A673 (cell line): ENCODE data around the gene CCR8. TPM values are rescaled to one million over a fixed set of nuclear protein-coding genes. Genes with fewer than 3 reads are reported as not detected.

ENCODE experiments used
- BruUV-seq: library from RNA; stranded (reverse); fragments of 400-500 nt; replicated peaks from 2 replicates; lab custom pipeline; 2021; lab: Mats Ljungman, UMichigan
- CTCF ChIA-PET: fragments of 300-600 bp; sonication (Branson Sonifier 250); formaldehyde crosslinking; loops from one replicate; lab custom pipeline; 2022; ENCODE audit warnings: antibody characterized with exemption; lab: Charles Lee
- POLR2A ChIA-PET: fragments of 300-600 bp; sonication (Branson Sonifier 250); formaldehyde crosslinking; loops from one replicate; lab custom pipeline; 2022; ENCODE audit warnings: antibody characterized with exemption; ENCODE audit not compliant: low non-redundant PET; lab: Charles Lee
- DNase-seq: peaks from one replicate; pipeline ENCODE4 v3.0.0-alpha.2; 2015; ENCODE audit warnings: low spot score
- H3K27ac ChIP-seq: fragments of 200-600 bp; sonication (generic); 2 replicates; pipeline ENCODE4 v1.5.1; 2016; ENCODE audit warnings: mixed run types, low read depth, mild to moderate bottlenecking, mixed read lengths, antibody characterized with exemption, low read length; ENCODE audit not compliant: poor library complexity, severe bottlenecking
- H3K27me3 ChIP-seq: fragments of 200-600 bp; sonication (generic); replicated peaks from 2 replicates; pipeline ENCODE4 v1.6.1; 2017; ENCODE audit warnings: mixed run types, low read depth, mild to moderate bottlenecking, mixed read lengths, antibody characterized with exemption, low read length; ENCODE audit not compliant: insufficient read depth, poor library complexity
- H3K36me3 ChIP-seq: fragments of 200-600 bp; sonication (generic); 2 replicates; pipeline ENCODE4 v1.6.1; 2016; ENCODE audit warnings: mixed run types, mild to moderate bottlenecking, mixed read lengths, antibody characterized with exemption, low read length; ENCODE audit not compliant: insufficient read depth, poor library complexity, severe bottlenecking
- H3K4me1 ChIP-seq: fragments of 200-600 bp; sonication (generic); 2 replicates; pipeline ENCODE4 v1.6.1; 2017; ENCODE audit warnings: mixed run types, mild to moderate bottlenecking, mixed read lengths, antibody characterized with exemption, low read length; ENCODE audit not compliant: insufficient read depth, poor library complexity, severe bottlenecking
- H3K4me3 ChIP-seq: fragments of 200-600 bp; sonication (generic); 2 replicates; pipeline ENCODE4 v1.5.1; 2016; ENCODE audit warnings: low read depth, mixed run types, mild to moderate bottlenecking, mixed read lengths, low read length; ENCODE audit not compliant: poor library complexity, severe bottlenecking
- H3K9me3 ChIP-seq: fragments of 200-600 bp; sonication (generic); 2 replicates; pipeline ENCODE4 v1.6.1; 2016; ENCODE audit warnings: mixed run types, low read depth, mild to moderate bottlenecking, mixed read lengths, antibody characterized with exemption, low read length; ENCODE audit not compliant: poor library complexity, severe bottlenecking
- CTCF ChIP-seq: fragments of 300-800, 200-600 bp; sonication (generic); conservative IDR thresholded peaks from 2 replicates; pipeline ENCODE4 v1.5.1; 2017; ENCODE audit warnings: low read depth, mild to moderate bottlenecking, antibody characterized with exemption, low read length, moderate library complexity, mixed read lengths
- EZH2 ChIP-seq: fragments of 200-600 bp; sonication (generic); IDR thresholded peaks from 2 replicates; pipeline ENCODE4 v1.6.1; 2017; ENCODE audit warnings: borderline replicate concordance, low read depth, mild to moderate bottlenecking, mixed read lengths, antibody characterized with exemption, low read length; ENCODE audit not compliant: poor library complexity, severe bottlenecking
- intact Hi-C: fragments of 100-400 bp; cut with micrococcal nuclease; formaldehyde crosslinking; loops from one replicate; pipeline ENCODE4 v1.10.0; 2022; ENCODE audit not compliant: unreplicated experiment
- total RNA-seq: library from RNA; stranded (reverse); gene quantifications from 2 replicates; pipeline ENCODE4 v1.2.3, GENCODE V29; 2021

Gene CCR8
- total RNA-seq, 1 experiment from 2014 or later = not detected

GRCh38 chr3:39291903-39292329 lies 37.6 kb upstream of the CCR8 start:
- POLR2A ChIA-PET = no interaction called here
- DNase-seq = peak; percentile 52
- no peaks in the 10 kb centered on the region for H3K9me3 ChIP-seq
- TF ChIP-seq CTCF (peak; percentile 69), EZH2 (no peak)
- H3K36me3 ChIP-seq = no peaks in the 10 kb centered on the region
- H3K4me3 ChIP-seq = no peak overlapping the region
- intact Hi-C loops = no loop called here
- H3K4me1 ChIP-seq = no peaks in the 10 kb centered on the region
- H3K27me3 ChIP-seq = no peaks in the 10 kb centered on the region
- H3K27ac ChIP-seq = no peak overlapping the region
- BruUV-seq = no TSS peak
- CTCF ChIA-PET = interaction anchor here (0.6 to 1.4 kb wide), 4 partner anchors 102 to 292 kb away, joined by 3 to 9 read pairs (median 4); no protein-coding TSS in a partner anchor

- no peaks in the 10 kb centered on the region for H3K27me3 ChIP-seq
- no TSS peak for BruUV-seq
- CTCF ChIA-PET = no interaction called here
- intact Hi-C loops = no loop called here
- no peaks in the 10 kb centered on the region for H3K4me1 ChIP-seq
- no peak overlapping the region for H3K27ac ChIP-seq
- no peak for DNase-seq
- no peaks in the 10 kb centered on the region for H3K9me3 ChIP-seq
- POLR2A ChIA-PET = no interaction called here
- no peak overlapping the region for H3K4me3 ChIP-seq
- H3K36me3 ChIP-seq = no peaks in the 10 kb centered on the region
- no peak for TF ChIP-seq EZH2
- no peak for TF ChIP-seq CTCF
These were observed 36.5 kb upstream of the CCR8 start for GRCh38 chr3:39292961-39293360.

GRCh38 chr3:39294446-39295183 lies 34.9 kb upstream of the CCR8 start:
- no peak for DNase-seq
- Histone ChIP-seq H3K4me3 (no peak overlapping the region), H3K27ac (no peak overlapping the region), H3K4me1 (no peaks in the 10 kb centered on the region), H3K36me3 (no peaks in the 10 kb centered on the region), H3K27me3 (no peaks in the 10 kb centered on the region), H3K9me3 (no peaks in the 10 kb centered on the region)
- no TSS peak for BruUV-seq
- intact Hi-C loops = no loop called here
- no peak for TF ChIP-seq EZH2
- TF ChIP-seq CTCF = no peak
- POLR2A ChIA-PET = no interaction called here
- CTCF ChIA-PET = no interaction called here
